GM12878 (cell line): ENCODE data around the gene ASB9.

ENCODE experiments used
- CTCF ChIP-seq, 3 experiments: IDR thresholded peaks in 2 of 3; conservative IDR thresholded peaks in 1 of 3; 2 replicates each; pipeline ENCODE4 v1.5.1; 2011; ENCODE audit warnings: low read depth in 3 of 3, low read length in 3 of 3, mild to moderate bottlenecking in 3 of 3, control low read depth in 2 of 3, moderate library complexity in 2 of 3, inconsistent platforms in 1 of 3, mixed read lengths in 1 of 3; ENCODE audit not compliant: control insufficient read depth in 2 of 3, insufficient read depth in 1 of 3; ENCODE audit errors: extremely low read depth in 1 of 3
- FOS ChIP-seq: IDR thresholded peaks from 3 replicates; pipeline ENCODE4 v1.6.1; 2011; ENCODE audit warnings: borderline replicate concordance; ENCODE audit not compliant: insufficient read length; ENCODE audit errors: extremely low read depth
- GATAD2B ChIP-seq: fragments of 450-650 bp; conservative IDR thresholded peaks from 2 replicates; pipeline ENCODE4 v1.6.1; 2017; ENCODE audit warnings: low read depth, mild to moderate bottlenecking, moderate library complexity
- MEF2A ChIP-seq: IDR thresholded peaks from 2 replicates; pipeline ENCODE4 v1.6.1; 2011; ENCODE audit warnings: low read depth, mild to moderate bottlenecking, low read length, moderate library complexity; ENCODE audit not compliant: insufficient read depth
- MXI1 ChIP-seq: fragments of 150-350 bp; IDR thresholded peaks from 2 replicates; pipeline ENCODE4 v1.6.1; 2011; ENCODE audit warnings: low read depth, mild to moderate bottlenecking, inconsistent platforms, low read length, improper control_type of control experiment
- RAD21 ChIP-seq: IDR thresholded peaks from 2 replicates; pipeline ENCODE4 v1.6.1; 2011; ENCODE audit warnings: mild to moderate bottlenecking, low read depth, low read length, moderate library complexity; ENCODE audit not compliant: insufficient read depth

- TF ChIP-seq CTCF (IDR thresholded peaks at IDR 0.05 in 2 of 3, conservative IDR thresholded peaks at IDR 0.05 in 1 of 3; ENCODE audit: control insufficient read depth in 2 of 3, extremely low read depth in 1 of 3, insufficient read depth in 1 of 3, low read depth in 3 of 3, low read length in 3 of 3) = no peak
- TF ChIP-seq RAD21 = no peak
- TF ChIP-seq GATAD2B = no peak
- TF ChIP-seq MXI1 = no peak
- no peak for TF ChIP-seq FOS
- TF ChIP-seq MEF2A = no peak
Observed at GRCh38 chrX:15244421-15244820, 25.5 kb downstream of the ASB9 start.
